Jurkat, Clone E6-1 (cell line): ENCODE measurements around the gene JUN. TPM values are rescaled to one million over a fixed set of nuclear protein-coding genes. Genes with fewer than 3 reads are reported as not detected.

Experiments used
- DNase-seq: peaks from one replicate; pipeline ENCODE4 v3.0.0-alpha.2; 2011; ENCODE audit warnings: low read depth, low spot score
- H3K4me3 ChIP-seq: 2 replicates; pipeline ENCODE4 v1.5.1; 2011; ENCODE audit warnings: mild to moderate bottlenecking, low read length, control low read depth, moderate library complexity
- polyA plus RNA-seq: library from polyadenylated mRNA; unstranded; fragments of >200 nt; gene quantifications from one replicate; pipeline ENCODE4 v1.2.1, GENCODE V29; 2012; ENCODE audit warnings: missing spikeins; ENCODE audit not compliant: insufficient read length, insufficient read depth

Gene JUN
- 2.2 TPM for polyA plus RNA-seq

DNA sequence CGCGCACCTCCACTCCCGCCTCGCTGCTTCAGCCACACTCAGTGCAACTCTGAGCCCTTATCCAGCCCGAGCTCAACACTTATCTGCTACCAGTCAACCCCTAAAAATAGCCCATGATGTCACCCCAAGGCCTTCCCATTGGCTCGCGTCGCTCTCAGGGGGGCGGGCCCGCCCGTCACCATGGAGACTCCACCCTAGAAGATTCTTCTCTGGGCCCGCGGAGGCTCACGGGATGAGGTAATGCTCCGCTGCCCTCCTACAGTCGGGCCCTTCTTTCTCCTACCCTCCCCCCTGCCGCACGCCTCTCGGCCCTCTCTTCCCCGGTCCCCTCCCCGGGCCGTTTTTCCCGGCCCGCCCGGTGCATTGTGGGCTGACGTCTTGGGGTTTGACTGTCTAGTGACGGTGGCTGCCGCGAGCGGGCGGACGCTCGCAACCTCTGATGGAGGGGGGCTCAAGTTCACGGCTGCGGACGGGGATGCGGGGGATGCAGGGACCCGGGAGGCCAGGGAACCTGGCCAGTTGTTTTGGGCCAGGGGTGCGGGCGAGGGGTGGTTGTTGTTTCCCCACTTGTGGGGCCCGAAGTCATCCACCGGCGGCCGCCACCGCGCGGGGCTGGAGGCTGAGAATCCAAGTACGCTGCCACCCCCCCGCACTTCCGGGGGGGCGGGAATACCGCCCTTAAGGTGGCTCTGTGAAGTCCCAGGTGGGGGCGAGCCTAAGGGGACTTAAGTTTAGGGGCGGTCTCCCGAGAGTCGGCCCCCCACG lies at the start of gene JUN:
Gene JUN, minus strand, starts transcription at position 55 of the 765 bp plus-strand sequence. CDS start 977 bp downstream, outside the sequence.
- DNase-seq: peak; percentile 98
- peak within 1 kb of the TSS; percentile 69 for H3K4me3 ChIP-seq

DNA sequence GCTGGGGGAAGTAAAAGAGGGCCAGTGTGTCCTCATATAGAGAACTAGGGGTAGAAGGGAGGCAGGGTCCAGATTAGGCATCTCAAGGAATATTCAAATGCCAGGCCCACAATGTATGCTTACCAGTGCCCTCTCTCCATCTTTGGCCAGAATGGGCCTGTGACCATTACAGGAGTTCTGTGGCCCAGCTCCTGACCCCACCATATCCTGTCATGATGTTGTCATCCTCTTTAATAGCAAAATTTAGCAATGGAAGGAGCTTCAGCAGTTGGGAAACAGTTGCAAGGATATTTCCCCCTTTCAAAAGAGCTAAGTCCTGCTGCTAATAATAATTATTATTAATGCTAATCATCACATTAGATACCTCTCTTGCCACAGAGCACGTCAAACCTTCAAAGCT lies 49.3 kb upstream of the JUN start:
- no peak for DNase-seq

DNA sequence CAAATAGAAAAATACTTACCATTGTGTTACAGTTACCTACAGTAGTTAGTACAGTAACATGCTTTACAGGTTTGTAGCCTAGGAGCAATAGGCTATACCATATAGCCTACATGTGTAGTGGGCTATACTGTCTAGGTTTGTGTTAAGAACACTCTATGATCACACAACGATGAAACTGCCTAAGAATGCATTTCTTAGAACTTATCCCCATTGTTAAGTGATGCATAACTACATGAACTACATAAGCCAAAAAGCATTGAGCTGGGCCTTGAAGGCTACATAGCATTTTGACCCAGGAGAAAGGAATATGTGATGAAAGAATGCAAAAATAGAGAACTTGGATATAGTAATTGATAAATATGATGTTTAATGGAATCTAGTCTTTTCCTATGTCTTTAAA lies 46.4 kb upstream of the JUN start:
- no peak overlapping the region for H3K4me3 ChIP-seq

More for the DNA sequence above, 49.3 kb upstream of the JUN start:
- H3K4me3 ChIP-seq: no peak overlapping the region

DNA sequence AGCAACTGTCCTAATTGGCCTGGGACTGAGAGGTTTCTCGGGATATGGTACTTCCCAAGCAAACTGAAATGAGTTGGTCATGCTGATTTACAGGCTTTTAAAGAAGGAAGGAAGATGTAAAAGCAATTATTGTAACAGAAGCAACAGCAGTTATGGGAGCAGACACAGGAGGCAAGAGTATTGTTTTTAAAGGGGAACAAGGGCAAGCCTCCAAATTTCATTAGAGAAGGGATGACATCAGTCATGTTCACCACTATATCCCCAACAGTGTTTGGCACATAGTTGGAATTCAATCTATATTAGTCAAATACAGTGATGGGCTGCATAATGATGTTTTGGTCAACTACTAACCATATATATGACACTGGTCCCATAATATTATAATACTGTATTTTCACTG lies 46.0 kb upstream of the JUN start:
- no peak overlapping the region for H3K4me3 ChIP-seq
- no peak for DNase-seq

More for the DNA sequence above, 46.4 kb upstream of the JUN start:
- no peak for DNase-seq

DNA sequence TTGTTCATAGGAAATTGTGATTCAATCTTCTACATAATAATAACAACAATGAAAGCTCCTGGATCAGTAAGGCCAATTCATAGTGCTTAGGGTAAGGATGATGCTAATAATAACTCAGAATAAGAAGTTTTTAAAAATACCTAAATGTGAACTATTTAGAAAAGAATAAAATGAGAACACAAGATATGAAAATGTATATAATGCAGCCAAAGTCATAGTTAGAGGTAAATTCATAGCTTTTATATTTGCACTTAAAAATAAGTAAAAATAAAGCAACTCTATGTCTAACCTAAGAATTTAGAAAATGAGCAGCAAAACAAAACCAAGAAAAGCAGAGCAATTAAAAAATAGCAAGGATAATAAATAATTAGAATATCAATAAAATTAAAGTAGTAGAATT lies 43.5 kb upstream of the JUN start:
- DNase-seq: no peak
- no peak overlapping the region for H3K4me3 ChIP-seq

DNA sequence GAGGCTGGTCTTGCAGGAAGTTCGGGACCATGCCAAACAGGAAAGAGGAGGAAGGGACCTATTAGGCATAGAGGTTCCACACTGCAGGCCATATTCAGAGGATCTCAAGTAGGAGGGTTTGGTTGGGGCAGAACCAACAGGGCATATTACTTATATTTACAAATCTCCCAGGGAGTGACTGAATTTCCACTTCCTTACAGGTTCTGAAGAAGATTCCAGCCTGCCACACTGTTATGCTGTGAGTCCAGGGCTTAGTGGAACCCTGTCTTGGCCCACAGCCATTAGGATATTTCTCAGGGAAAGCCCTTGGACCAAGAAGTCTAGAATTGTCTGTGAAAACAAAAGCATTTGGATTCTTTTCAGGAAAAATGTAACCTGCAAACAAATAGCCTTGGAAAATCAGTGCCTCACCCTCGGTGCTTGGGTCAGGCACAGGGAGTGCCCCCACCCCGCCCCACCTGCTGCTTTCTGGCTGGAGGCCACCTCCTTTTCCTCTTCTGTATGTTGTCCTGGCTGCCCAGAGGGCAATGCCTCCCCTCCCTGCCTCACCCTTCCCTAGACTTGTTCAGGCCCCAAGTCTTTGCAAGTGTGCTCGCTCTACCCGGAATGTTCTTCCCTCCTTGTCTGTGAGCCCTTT lies 41.0 kb upstream of the JUN start:
- no peak overlapping the region for H3K4me3 ChIP-seq
- no peak for DNase-seq

DNA sequence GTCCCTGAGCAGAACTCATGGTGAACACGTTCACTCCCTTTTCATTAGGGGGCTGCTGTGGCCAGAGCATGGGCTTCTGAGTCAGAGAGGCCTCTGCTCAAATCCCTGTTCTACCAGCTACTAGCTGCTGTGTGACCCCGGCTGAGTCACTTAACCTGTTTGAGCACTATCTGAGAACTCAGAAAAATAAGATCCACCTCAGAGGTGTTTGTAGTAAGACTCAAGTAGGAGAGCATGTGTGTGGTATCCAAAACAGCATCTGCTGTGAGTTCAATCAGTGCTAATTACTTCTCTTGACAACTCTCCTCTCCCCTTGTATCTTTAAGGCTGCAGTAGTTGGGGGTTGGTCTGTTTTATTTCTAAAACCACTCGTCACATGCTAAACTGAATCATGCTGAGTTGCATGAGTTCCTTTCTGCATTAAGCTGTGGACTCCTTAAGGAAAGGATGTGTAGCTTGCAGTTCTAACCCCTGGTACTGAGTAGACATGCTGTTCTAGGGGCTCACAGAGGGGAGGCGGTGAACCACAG lies 39.7 kb upstream of the JUN start:
- no peak for DNase-seq

DNA sequence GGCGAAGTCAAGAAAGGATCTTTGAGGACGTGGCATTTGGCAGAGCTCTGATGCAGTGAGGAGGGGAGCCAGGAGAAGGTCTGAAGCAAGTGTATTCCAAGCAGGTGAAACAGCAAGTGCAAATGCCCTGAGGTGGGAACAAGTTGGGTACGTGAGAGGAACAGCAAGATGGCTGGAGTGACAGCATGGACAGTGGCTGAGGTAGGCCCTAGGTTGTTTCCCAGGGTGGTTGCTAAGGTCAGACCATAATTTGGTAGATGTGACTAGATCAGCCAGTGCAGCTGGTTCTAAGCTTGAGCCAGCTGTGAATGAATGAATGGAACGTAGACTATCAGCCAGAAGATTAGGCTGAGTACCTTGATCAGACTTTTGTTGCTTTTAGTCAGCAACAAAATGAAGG lies 37.5 kb upstream of the JUN start:
- H3K4me3 ChIP-seq: no peak overlapping the region
- no peak for DNase-seq

More for the DNA sequence above, 39.7 kb upstream of the JUN start:
- no peak overlapping the region for H3K4me3 ChIP-seq

DNA sequence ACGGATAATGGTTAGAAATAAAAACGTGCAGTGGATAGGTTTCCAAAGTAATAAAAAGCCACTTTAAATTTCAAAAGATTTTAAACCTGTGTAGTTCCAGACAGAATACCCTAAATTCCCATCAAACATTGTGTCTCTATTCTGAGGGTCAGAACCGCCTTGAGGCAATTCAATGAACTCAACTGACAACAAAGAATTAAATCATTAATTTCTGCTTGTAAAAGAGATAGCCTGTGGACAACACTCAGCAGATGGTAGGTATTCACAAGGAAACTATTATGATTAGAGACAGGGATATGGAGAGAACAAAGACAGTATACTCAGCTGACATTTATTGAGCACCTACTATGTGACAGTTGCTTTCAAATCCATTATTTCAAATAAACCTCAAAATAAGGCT lies 35.1 kb upstream of the JUN start:
- no peak for DNase-seq
- no peak overlapping the region for H3K4me3 ChIP-seq

DNA sequence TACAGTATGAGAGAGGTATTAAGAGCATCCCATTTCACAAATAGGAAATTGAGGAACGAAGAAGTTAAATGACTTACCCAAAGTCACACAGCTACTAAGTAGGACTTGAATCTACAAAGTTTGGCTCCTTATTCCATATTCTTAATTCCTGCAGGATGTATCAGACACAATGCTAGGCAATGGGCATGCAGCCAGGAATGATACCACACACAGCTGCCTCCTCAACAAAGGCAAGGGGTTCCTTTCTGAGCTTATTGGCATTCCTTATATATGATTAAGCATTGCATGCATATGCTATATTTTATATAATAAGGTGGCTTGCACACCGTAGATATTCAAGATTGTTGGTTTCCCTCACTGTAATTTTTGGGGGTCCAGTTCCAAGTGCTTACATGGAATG lies 34.2 kb upstream of the JUN start:
- no peak for DNase-seq
- H3K4me3 ChIP-seq: no peak overlapping the region

DNA sequence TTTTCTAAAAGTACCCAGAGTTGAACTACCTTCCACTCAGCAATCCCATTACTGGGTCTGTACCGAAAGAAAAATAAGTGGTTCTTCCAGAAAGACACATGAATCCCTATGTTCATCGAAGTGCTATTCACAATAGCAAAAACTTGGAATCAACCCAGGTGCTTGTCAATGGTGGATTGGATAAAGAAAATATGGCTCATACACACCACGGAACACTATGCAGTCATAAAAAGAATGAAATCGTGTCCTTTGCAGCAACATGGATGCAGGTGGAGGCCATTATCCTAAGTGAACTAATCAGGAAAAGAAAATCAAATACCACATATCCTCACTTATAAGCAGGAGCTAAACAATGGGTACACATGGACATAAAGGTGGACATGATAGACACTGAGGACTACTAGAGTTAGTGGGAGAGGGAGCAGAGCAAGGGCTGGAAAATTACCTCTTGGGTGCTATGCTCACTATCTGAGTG lies 32.9 kb upstream of the JUN start:
- no peak for DNase-seq
- peak overlapping the region; percentile 57 for H3K4me3 ChIP-seq

DNA sequence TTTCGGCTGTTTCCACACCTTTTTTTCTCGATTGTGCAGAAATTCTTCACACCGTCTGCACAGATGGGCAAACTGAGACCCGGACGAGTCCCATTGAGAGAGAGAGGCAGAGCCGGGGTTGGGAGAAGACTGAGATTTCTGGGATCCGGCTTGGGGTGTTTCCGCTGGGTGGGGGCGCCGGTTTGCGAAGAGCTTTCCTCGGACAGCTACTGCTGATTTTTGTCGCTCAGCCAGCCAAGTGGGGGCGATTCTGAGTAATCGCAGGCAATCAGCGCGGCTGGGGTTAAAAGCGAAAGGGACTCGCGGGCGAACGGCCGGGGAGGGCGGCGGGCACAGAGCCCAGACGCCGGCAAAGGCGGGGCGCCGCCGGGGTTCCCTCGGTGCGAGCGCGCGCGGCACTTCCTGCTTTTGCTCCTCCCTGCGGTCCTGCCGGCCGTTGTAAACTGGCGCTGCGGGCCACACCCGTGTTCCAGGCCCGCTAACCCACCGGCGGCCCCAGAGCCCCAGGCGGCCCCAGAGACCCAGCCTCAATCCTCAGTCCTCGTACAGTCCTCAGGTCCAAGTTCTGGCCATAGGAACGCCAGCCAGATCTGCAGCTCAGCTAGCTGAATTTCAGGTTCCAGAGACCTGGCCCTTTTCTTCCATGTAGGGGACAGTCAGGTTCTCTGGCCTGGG lies 32.4 kb upstream of the JUN start:
- DNase-seq: peak; percentile 60
- H3K4me3 ChIP-seq: peak overlapping the region; percentile 57

DNA sequence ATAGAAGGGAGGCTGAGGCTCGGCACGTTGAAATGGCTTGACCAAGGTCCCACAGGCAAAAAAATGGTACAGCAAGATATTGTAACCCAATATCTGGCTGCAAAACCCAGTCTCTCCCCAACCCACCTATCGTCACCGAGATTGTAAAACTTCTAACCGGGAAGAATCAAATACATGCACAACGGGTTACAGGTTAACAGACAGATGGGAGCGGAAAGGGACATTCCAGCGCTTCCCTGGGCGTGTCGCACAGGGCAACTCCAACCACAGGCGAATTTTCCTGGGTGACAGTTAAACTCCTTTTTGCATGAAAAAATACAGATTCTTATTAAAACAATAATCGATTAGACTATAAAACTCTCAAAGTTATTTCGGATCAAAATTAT lies 31.8 kb upstream of the JUN start:
- DNase-seq: no peak
- peak overlapping the region; percentile 57 for H3K4me3 ChIP-seq

DNA sequence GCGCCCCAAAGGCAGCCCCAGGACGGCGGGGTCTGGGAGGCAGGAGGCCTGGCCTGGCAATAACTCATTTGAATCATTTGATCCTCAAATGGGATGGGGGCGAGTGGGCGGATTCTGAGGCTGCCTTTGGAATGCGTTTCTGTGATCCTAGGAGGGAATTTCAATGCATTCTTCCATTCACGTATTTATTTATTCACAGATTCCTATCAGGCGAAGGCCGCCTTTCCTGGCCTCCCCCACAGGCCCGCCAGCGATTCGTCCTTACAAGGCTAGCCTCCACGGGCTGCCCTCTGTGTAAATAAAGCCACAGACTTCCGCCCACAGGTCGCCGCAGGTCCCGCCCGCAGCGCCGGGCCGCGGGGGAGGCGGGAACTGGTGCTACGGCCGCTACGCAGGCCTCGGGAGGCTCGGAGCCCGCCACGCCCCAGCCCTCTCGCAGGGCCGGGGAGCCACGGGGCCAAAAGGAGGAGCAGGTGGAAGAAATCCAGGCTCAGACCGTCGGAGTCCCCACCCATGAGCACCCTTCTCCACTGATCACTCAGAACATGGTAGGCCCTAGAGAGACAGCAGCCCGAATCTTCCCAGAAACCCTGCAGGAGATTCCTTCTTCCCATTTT lies 31.3 kb upstream of the JUN start:
- DNase-seq: no peak
- no peak overlapping the region for H3K4me3 ChIP-seq

DNA sequence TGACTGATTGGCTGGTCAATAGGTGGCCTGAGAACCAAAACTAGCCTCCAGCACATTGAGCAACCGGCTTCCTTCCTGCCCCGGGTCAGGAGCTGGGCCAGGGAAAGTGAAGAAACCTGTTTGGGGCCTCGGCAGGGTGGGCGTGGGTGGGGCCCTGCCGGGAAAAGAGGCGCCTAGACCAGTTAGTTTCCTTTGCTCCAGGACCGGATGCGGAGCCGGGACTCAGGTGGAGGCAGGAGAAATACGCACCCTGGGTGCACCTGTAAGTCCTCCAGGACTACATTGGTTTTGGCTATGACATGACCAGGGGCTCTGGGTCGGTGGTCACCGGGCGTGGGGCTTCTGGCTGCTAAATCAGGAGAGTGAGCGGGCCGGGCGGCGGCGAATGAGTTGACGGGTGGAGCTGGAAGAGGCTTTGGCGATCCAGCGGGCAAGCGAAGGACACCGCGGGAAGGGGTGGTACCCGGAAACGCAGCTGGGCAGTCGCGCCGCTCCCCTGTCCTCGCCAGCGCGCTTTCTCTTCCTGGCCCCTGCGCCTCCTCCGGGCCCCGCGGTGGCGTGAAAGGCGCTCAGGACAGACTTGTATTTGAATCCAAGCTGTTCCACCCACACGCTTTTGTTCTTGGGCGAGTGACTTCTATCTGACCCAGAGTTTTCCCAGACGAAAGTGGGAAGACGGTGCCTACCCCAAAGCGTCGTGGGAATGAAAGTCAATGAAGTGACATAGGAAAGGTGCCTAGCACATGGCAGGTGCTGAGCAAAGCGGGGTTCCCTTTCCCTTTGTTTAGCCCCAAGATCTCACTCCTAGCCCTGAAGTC lies 30.6 kb upstream of the JUN start:
- DNase-seq: no peak
- H3K4me3 ChIP-seq: no peak overlapping the region

DNA sequence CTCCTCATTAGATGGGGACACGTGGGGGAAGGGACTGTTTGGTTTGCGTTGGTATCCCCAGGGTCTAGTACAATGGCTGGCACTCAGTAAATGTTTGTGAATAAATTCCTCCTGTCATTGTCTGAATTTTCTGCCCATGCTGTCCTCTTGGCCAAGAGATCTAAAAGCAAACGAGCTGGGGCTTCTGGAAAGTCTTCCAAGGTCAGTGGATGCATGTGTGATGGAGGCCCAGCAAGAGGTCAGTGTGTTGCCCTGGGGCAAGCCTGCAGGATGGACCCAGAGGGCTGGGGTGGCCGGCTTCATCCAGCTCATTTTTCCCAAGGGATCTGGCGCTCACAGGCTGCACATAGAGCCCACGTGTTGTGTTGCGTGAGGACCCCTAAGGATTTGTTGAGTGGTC lies 30.0 kb upstream of the JUN start:
- no peak overlapping the region for H3K4me3 ChIP-seq
- DNase-seq: no peak

DNA sequence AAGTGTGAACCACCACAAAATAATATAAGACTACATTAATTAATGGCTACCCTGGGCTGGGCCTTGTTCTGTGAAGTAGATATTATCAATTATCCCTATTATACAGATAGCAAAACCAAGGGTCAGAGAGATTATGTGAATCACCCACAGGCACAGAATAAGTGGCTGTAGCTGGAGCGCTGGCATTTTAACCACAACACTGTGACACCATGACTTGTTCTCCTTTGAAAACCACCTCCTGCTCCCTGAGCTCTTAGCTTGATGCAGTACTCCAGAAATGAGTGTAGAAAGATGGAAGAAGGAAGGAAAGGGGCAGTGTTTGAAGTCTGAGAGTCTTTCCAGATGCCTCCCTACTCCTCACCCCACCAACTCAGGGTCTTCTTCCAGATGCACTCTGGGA lies 29.5 kb upstream of the JUN start:
- H3K4me3 ChIP-seq: no peak overlapping the region
- DNase-seq: no peak

DNA sequence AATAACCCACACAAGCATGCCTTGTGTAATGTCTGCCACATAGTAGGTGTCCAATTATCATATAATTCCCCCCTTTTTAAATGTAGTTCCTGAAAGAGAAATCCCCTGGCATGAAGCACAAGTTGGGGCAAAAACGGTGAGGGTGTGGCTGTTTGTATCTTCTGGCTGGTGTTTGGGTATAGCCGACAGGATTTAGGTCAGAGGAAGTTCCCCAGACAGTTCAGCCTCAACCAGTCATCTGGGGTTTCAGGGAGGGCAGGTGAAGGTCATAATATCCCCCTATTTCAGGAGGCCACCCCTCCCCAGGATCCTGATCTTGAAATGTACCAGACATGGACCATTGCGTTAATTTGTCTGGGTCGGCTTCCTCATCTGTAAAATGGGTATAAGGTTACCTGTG lies 29.1 kb upstream of the JUN start:
- DNase-seq: no peak
- H3K4me3 ChIP-seq: no peak overlapping the region

DNA sequence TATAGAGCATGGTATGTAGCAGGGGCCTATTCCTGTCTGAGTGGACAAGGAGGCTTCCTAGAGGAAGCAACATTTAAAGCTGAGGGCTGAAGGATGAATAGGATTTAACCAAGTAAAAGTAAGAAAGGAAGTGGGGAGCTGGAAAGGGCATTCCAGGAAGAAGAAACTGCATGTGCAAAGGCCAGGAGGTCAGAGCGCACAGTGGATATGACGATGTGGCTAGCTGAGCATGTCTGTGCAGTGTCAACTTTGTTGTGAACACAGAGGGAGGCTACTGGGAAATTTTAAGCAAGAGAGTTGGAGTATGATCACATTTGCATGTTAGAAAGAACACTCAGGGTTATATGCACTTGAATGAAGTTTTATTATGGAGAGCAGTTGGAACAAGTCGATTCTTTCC lies 28.6 kb upstream of the JUN start:
- DNase-seq: no peak
- no peak overlapping the region for H3K4me3 ChIP-seq
